ENCODE results near the gene UQCC5. TPM values are rescaled to one million over a fixed set of nuclear protein-coding genes. Genes with fewer than 3 reads are reported as not detected.

Gene UQCC5
- total RNA-seq, 1 experiment from 2014 or later = 10.3 TPM

- peaks cover 2% of the 10 kb centered on the region for H3K4me1 ChIP-seq (ENCODE audit: insufficient read depth, low read length, poor library complexity, severe bottlenecking)
- BruUV-seq (replicated peaks) = no TSS peak
- CTCF ChIA-PET = no interaction called here
- H3K36me3 ChIP-seq (ENCODE audit: insufficient read depth, low read length, poor library complexity, severe bottlenecking) = no peaks in the 10 kb centered on the region
- no peak overlapping the region for H3K27ac ChIP-seq (ENCODE audit: low read depth, low read length, poor library complexity, severe bottlenecking)
- intact Hi-C loops (cut with micrococcal nuclease; ENCODE audit: unreplicated experiment) = no loop called here
- TF ChIP-seq CTCF (conservative IDR thresholded peaks at IDR 0.05; ENCODE audit: low read depth, low read length) = no peak
- no peak for TF ChIP-seq EZH2 (IDR thresholded peaks at IDR 0.05; ENCODE audit: borderline replicate concordance, low read depth, low read length, poor library complexity, severe bottlenecking)
- DNase-seq (ENCODE audit: low spot score) = no peak
- no peak overlapping the region for H3K4me3 ChIP-seq (ENCODE audit: low read depth, low read length, poor library complexity, severe bottlenecking)
- no peaks in the 10 kb centered on the region for H3K9me3 ChIP-seq (ENCODE audit: low read depth, low read length, poor library complexity, severe bottlenecking)
- POLR2A ChIA-PET (ENCODE audit: low non-redundant PET) = no interaction called here
- H3K27me3 ChIP-seq (replicated peaks; ENCODE audit: insufficient read depth, low read depth, low read length, poor library complexity) = no peaks in the 10 kb centered on the region
Measured at GRCh38 chr3:52529376-52530333, 6.8 kb upstream of the UQCC5 start.

GRCh38 chr3:52530918-52531826, 5.2 kb upstream of the UQCC5 start:
- H3K27ac ChIP-seq (ENCODE audit: low read depth, low read length, poor library complexity, severe bottlenecking) = no peak overlapping the region
- no peaks in the 10 kb centered on the region for H3K36me3 ChIP-seq (ENCODE audit: insufficient read depth, low read length, poor library complexity, severe bottlenecking)
- intact Hi-C loops (cut with micrococcal nuclease; ENCODE audit: unreplicated experiment) = no loop called here
- CTCF ChIA-PET = no interaction called here
- POLR2A ChIA-PET (ENCODE audit: low non-redundant PET) = no interaction called here
- H3K27me3 ChIP-seq (replicated peaks; ENCODE audit: insufficient read depth, low read depth, low read length, poor library complexity) = no peaks in the 10 kb centered on the region
- no peaks in the 10 kb centered on the region for H3K4me1 ChIP-seq (ENCODE audit: insufficient read depth, low read length, poor library complexity, severe bottlenecking)
- H3K4me3 ChIP-seq (ENCODE audit: low read depth, low read length, poor library complexity, severe bottlenecking) = no peak overlapping the region
- TF ChIP-seq EZH2 (IDR thresholded peaks at IDR 0.05; ENCODE audit: borderline replicate concordance, low read depth, low read length, poor library complexity, severe bottlenecking) (no peak), CTCF (conservative IDR thresholded peaks at IDR 0.05; ENCODE audit: low read depth, low read length) (no peak)
- no peak for DNase-seq (ENCODE audit: low spot score)
- no TSS peak for BruUV-seq (replicated peaks)
- H3K9me3 ChIP-seq (ENCODE audit: low read depth, low read length, poor library complexity, severe bottlenecking) = no peaks in the 10 kb centered on the region

- no peak overlapping the region for H3K27ac ChIP-seq (ENCODE audit: low read depth, low read length, poor library complexity, severe bottlenecking)
- H3K4me3 ChIP-seq (ENCODE audit: low read depth, low read length, poor library complexity, severe bottlenecking) = peak overlapping the region; percentile 60
- ChIA-PET CTCF (no interaction called here), POLR2A (ENCODE audit: low non-redundant PET) (no interaction called here)
- H3K4me1 ChIP-seq (ENCODE audit: insufficient read depth, low read length, poor library complexity, severe bottlenecking) = no peaks in the 10 kb centered on the region
- no peaks in the 10 kb centered on the region for H3K9me3 ChIP-seq (ENCODE audit: low read depth, low read length, poor library complexity, severe bottlenecking)
- intact Hi-C loops (cut with micrococcal nuclease; ENCODE audit: unreplicated experiment) = no loop called here
- BruUV-seq (replicated peaks) = no TSS peak
- no peaks in the 10 kb centered on the region for H3K36me3 ChIP-seq (ENCODE audit: insufficient read depth, low read length, poor library complexity, severe bottlenecking)
- TF ChIP-seq CTCF (conservative IDR thresholded peaks at IDR 0.05; ENCODE audit: low read depth, low read length) (no peak), EZH2 (IDR thresholded peaks at IDR 0.05; ENCODE audit: borderline replicate concordance, low read depth, low read length, poor library complexity, severe bottlenecking) (no peak)
- no peak for DNase-seq (ENCODE audit: low spot score)
- H3K27me3 ChIP-seq (replicated peaks; ENCODE audit: insufficient read depth, low read depth, low read length, poor library complexity) = no peaks in the 10 kb centered on the region
Measured at GRCh38 chr3:52531860-52532516, 4.4 kb upstream of the UQCC5 start.

Measured in A673 (cell line).